Heart left ventricle (tissue), 16 donors: ENCODE results near the gene SCN3B. TPM values are rescaled to one million over a fixed set of nuclear protein-coding genes. Genes with fewer than 3 reads are reported as not detected.
A peak's percentile ranks its signal among the peaks of the same experiment; 100 is the strongest.

Experiments
- ATAC-seq, 4 donors: fragments of 200-7000 bp; cut with Tn5 transposase; one replicate each; pipeline ENCODE4 v1.9.1; 2020 to 2022; ENCODE audit warnings: moderate library complexity in 4 of 4, mild to moderate bottlenecking in 3 of 4, moderate number of reproducible peaks in 1 of 4
- DNase-seq, 5 donors: peaks; one replicate each; pipeline ENCODE4 v3.0.0-alpha.2; 2020
- H3K27ac ChIP-seq, 12 donors: fragments of 200-600 bp; sonication (generic) in 4 of 12; one replicate each; pipeline versions ENCODE4 v1.5.0 to v1.8.0; 2016 to 2022; ENCODE audit warnings: mild to moderate bottlenecking in 2 of 12
- H3K27me3 ChIP-seq, 9 donors: fragments of 200-600 bp; sonication (generic) in 2 of 9; one replicate each; pipeline versions ENCODE4 v1.5.1 to v1.8.0; 2016 to 2022; ENCODE audit warnings: mild to moderate bottlenecking in 3 of 9
- H3K36me3 ChIP-seq, 9 donors: fragments of 200-600 bp; sonication (generic) in 2 of 9; one replicate each; pipeline versions ENCODE4 v1.5.0 to v1.8.0; 2018 to 2022; ENCODE audit warnings: mild to moderate bottlenecking in 2 of 9
- H3K4me1 ChIP-seq, 12 donors: fragments of 200-600 bp; sonication (generic) in 4 of 12; one replicate each; pipeline versions ENCODE4 v1.5.0 to v1.8.0; 2016 to 2022; ENCODE audit warnings: mild to moderate bottlenecking in 3 of 12
- H3K4me3 ChIP-seq, 12 donors: fragments of 200-600 bp; sonication (generic) in 4 of 12; one replicate each; pipeline versions ENCODE4 v1.5.0 to v1.8.0; 2017 to 2022; ENCODE audit warnings: mild to moderate bottlenecking in 9 of 12, moderate library complexity in 4 of 12
- H3K9me3 ChIP-seq, 12 donors: fragments of 200-600 bp; sonication (generic) in 4 of 12; one replicate each; pipeline versions ENCODE4 v1.5.0 to v1.8.0; 2016 to 2022; ENCODE audit warnings: mild to moderate bottlenecking in 1 of 12
- POLR2A ChIP-seq, 2 donors: fragments of 450-650 bp; IDR thresholded peaks; one replicate each; pipeline ENCODE4 v1.6.1; 2017; ENCODE audit warnings: antibody characterized with exemption in 2 of 2, mild to moderate bottlenecking in 2 of 2, moderate library complexity in 2 of 2
- WGBS, 4 donors: extraction: QIAGEN DNeasy Blood & Tissue Kit in 2 of 4; methylation state at CpG; one replicate each; pipeline versions ENCODE4 v1.1.5 to v1.1.7; 2013 to 2018; 5-methylcytosine and 5-hydroxymethylcytosine counted together
- intact Hi-C, 10 donors: fragments of 100-400 bp; cut with DNase I; formaldehyde crosslinking; loops; one replicate each; pipeline versions ENCODE4 v1.11.1 to v1.14.2; 2022
- polyA plus RNA-seq, 2 donors: library from polyadenylated mRNA; stranded (reverse); fragments of 200-250 nt; gene quantifications; one replicate each; pipeline ENCODE4 v1.2.3, GENCODE V29; 2013
- total RNA-seq, 9 donors: library from RNA; depleted of rRNA in 2 of 9; stranded (reverse); fragments of >200 nt in 2 of 9; fragmentation: NEBNext Ultra II Directional in 3 of 9; extraction: Animal tissue kit (Norgen Biotek cat#: 25700) in 3 of 9; gene quantifications; one replicate each; pipeline versions ENCODE4 v1.1.0 to v1.2.4, GENCODE V29; 2016 to 2023
- TF ChIP-seq, protein P1 (sequence below), 12 donors: fragments of 200-600 bp; sonication (generic) in 4 of 12; IDR thresholded peaks; one replicate each; pipeline versions ENCODE4 v1.5.0 to v1.8.0; 2018 to 2022; ENCODE audit warnings: antibody characterized with exemption in 12 of 12, mild to moderate bottlenecking in 5 of 12
- donor health status: ischemic (EF 13 %, LVEDD 7.1; RV severe dilation, severe dysfunction).
- donor health status: healthy with polysubstance abuse.
- donor health status: DM: no; HTN: yes; CAD: no.
- donor health status: DM: no; HTN: no; CAD: no.
- donor health status: ischemic (EF 25% LVEDD 6.9; RV normal size, moderate dysfunction).
- donor health status: ischemic (EF 25% LVEDD 5.7; RV mildly dilated, moderate dysfunction).
- donor health status: healthy.
- donor health status: DM: yes; HTN: yes; CAD: no.
- donor health status: ischemic (EF 35%, LVEDD 5.7; RV mildly dilated, moderate dysfunction).
- donor health status: nonischemic (EF 11% LVEDD 7.7; RV severe dilation, severe dysfunction).
- donor health status: DM: yes; HTN: yes; CAD: no.
- donor health status: PGD.
- donor health status: ischemic (EF 29% LVEDD 5.4; RV normal size, mild dysfunction).
- donor health status: nonischemic (EF 23%, LVEDD 6.1; RV moderate dilation, normal function).

Gene SCN3B
- total and polyA plus RNA-seq, 11 donors = 0.63 to 3.8 (median 0.91) TPM

DNA sequence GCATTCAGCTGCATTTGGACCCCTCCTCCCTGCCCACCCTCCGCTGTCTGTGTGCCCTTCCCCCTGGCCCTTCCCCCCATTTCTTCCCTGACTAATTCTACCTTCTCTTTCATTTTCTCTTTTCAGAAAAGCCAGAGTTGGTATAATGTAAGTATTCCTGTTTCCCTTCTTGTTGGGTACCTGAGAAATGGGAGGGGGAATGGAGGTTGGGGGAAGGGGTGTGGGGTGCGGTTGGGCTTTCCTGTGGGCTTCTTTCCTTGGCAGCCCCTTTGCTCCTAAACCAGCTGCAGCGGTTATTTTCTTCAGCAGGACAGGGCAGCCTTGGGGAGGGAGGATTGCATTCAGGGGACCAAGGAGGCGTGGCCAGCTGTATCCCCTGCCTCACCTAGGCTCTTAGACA is 70.2 kb downstream of the SCN3B start:
- no peak for ATAC-seq
- intact Hi-C loops = loop anchor here in 5 of 10 donors (5.0 kb wide), 1 partner anchor 123 kb away; no protein-coding TSS in a partner anchor
- WGBS, 4 donors = 89 to 97% (median 94%) methylated on average over 4 of the region's 4 CpGs

DNA sequence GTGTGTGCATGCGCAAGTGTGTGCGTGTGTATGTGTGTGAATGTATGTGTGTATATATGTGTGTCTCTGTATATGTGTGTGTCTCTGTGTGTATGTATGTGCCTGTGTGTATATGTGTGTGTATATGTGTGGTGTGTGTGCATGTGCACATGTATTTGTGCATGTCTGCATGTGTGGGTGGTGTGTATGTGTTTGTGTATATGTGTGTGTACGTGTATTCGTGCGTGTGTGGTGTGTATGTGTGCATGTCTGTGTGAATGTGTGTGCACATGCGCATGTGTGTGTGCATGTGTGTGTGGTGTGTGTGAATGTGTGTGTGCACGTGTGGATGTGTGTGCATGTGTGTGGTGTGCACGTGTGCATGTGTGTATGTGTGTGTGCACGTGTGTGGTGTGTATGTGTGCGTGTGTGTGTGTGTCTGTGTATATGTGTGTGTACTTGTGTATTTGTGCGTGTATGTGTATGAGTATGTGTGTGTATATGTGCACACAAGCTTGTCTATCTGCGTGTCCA is 71.4 kb downstream of the SCN3B start:
- no peaks in the 10 kb centered on the region for H3K27me3 ChIP-seq
- H3K4me1 ChIP-seq = peaks cover 0 to 7% (median 0%) of the 10 kb centered on the region in 12 donors
- 89 to 95% (median 92%) methylated on average over 12 of the region's 12 CpGs for WGBS, 4 donors
- intact Hi-C loops = loop anchor here in 5 of 10 donors (5.0 kb wide), 1 partner anchor 124 kb away; no protein-coding TSS in a partner anchor
- ATAC-seq = no peak
- no peaks in the 10 kb centered on the region for H3K9me3 ChIP-seq
- no peak overlapping the region for H3K27ac ChIP-seq
- no peak for DNase-seq
- H3K36me3 ChIP-seq = no peaks in the 10 kb centered on the region
- TF ChIP-seq POLR2A (IDR thresholded peaks at IDR 0.05) = no peak
- TF ChIP-seq, protein P1, sequence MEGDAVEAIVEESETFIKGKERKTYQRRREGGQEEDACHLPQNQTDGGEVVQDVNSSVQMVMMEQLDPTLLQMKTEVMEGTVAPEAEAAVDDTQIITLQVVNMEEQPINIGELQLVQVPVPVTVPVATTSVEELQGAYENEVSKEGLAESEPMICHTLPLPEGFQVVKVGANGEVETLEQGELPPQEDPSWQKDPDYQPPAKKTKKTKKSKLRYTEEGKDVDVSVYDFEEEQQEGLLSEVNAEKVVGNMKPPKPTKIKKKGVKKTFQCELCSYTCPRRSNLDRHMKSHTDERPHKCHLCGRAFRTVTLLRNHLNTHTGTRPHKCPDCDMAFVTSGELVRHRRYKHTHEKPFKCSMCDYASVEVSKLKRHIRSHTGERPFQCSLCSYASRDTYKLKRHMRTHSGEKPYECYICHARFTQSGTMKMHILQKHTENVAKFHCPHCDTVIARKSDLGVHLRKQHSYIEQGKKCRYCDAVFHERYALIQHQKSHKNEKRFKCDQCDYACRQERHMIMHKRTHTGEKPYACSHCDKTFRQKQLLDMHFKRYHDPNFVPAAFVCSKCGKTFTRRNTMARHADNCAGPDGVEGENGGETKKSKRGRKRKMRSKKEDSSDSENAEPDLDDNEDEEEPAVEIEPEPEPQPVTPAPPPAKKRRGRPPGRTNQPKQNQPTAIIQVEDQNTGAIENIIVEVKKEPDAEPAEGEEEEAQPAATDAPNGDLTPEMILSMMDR (IDR thresholded peaks at IDR 0.05) = no peak
- H3K4me3 ChIP-seq = no peak overlapping the region

More for the DNA sequence above, 70.2 kb downstream of the SCN3B start:
- TF ChIP-seq, protein P1 (IDR thresholded peaks at IDR 0.05) = no peak
- no peak for TF ChIP-seq POLR2A (IDR thresholded peaks at IDR 0.05)
- Histone ChIP-seq H3K27ac (no peak overlapping the region), H3K4me1 (peaks cover 0 to 7% (median 0%) of the 10 kb centered on the region in 12 donors), H3K9me3 (no peaks in the 10 kb centered on the region), H3K4me3 (no peak overlapping the region), H3K27me3 (no peaks in the 10 kb centered on the region), H3K36me3 (no peaks in the 10 kb centered on the region)
- no peak for DNase-seq

DNA sequence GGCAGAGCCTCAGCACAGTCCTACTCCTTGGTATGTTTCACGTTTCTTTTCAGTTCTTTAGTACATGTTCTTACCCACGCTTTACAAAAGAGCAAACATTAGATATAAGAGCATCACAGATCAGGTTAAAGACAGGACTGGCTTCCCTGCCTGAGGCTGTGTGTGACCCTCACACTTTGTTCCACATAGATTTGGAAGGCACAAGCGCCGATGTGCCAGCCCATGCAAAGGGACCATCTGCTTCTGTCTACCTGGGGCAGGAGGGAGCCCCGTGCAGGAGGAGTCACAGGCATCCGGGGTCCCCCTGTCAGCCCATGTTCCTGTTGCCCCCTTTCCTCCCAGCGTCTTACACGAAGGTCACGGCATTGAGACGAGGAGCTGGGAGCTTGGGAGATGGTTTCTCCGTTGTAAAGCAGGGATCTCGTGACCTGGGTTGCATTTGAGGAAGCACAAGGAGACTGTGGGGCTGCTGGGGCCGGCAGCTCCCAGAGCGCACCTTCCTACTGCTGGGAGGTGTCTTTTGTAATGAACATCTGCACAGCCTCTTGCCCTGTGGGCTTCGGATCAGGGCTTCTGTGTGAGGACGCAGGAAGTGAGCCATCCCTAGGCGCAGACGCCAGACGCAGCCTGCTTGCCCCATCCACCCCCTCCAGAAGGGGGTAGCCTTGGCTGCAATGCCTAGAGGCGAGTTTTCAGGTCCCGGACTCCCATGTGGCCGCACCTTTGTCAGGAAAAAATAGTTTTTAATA is 72.6 kb downstream of the SCN3B start:
- peaks cover 0 to 10% (median under 1%) of the 10 kb centered on the region in 12 donors for H3K4me1 ChIP-seq
- TF ChIP-seq, protein P1 (IDR thresholded peaks at IDR 0.05) = no peak
- TF ChIP-seq POLR2A (IDR thresholded peaks at IDR 0.05) = no peak
- intact Hi-C loops = loop anchor here in 7 of 10 donors (2.0 to 5.0 kb wide), 2 partner anchors 125 kb away; no protein-coding TSS in a partner anchor
- H3K4me3 ChIP-seq = no peak overlapping the region
- no peak for ATAC-seq
- no peak for DNase-seq
- H3K27me3 ChIP-seq = no peaks in the 10 kb centered on the region
- WGBS, 4 donors = 84 to 90% (median 87%) methylated on average over 19 to 22 of the region's 22 CpGs
- H3K9me3 ChIP-seq = no peaks in the 10 kb centered on the region
- H3K36me3 ChIP-seq = no peaks in the 10 kb centered on the region
- no peak overlapping the region for H3K27ac ChIP-seq

DNA sequence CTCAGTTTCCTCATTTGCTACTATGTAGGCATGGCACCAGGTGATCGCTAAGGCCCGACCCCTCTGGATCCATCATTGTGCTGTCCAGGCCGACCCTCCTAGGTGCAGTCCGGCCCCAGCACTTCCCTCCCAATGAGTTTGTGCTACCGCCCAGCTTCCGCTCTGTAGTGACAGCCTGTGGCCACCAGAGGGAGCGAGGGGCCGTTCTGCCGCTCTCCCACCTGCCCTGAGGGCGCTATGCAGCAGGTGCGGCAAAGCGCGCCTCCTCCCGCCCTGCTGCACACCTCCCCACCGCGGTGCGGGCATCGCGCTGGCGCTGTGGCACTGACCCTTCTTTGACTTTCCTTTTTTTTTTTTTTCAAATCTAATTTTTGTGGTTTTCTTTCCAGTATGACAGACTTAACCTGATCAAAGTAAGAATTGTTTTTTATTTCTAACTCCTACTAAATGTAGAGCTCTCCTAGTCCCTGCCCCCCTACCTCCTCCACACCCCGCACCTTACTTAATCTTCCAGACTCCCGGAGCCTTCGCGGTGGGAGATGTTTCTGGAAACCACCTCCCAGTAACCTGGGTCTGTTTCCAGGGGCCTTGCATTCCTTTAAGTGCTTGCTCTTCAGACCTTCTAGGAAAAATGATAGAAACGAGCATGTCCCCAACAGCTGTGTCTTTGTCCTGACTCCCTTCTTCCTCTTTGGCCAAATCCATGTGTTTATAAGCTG is 73.7 kb downstream of the SCN3B start:
- ATAC-seq = peak; percentile 45 to 58 (median 52)
- 14 to 21% (median 19%) methylated on average over 25 of the region's 25 CpGs for WGBS, 4 donors
- DNase-seq = peak in 4 of 5 donors; percentile 43 to 73 (median 57)

More for the DNA sequence above, 73.7 kb downstream of the SCN3B start:
- no peaks in the 10 kb centered on the region for H3K27me3 ChIP-seq
- H3K4me3 ChIP-seq = no peak overlapping the region
- no peaks in the 10 kb centered on the region for H3K9me3 ChIP-seq
- intact Hi-C loops = loop anchor here in 8 of 10 donors (1.0 to 5.0 kb wide), 3 partner anchors 126 to 127 kb away; no protein-coding TSS in a partner anchor
- H3K27ac ChIP-seq = no peak overlapping the region
- no peaks in the 10 kb centered on the region for H3K36me3 ChIP-seq
- H3K4me1 ChIP-seq = peaks cover 0 to 14% (median 2%) of the 10 kb centered on the region in 12 donors
- TF ChIP-seq, protein P1 (IDR thresholded peaks at IDR 0.05) = peak; percentile 79 to 92 (median 88)
- TF ChIP-seq POLR2A (IDR thresholded peaks at IDR 0.05) = no peak
